ENCODE measurements around the gene APH1B.
"Not testable (repeated sequence)": the region's sequence is repeated elsewhere in the genome, so short reads cannot be mapped to it uniquely, and the experiment has no call there.

Gene APH1B

DNA sequence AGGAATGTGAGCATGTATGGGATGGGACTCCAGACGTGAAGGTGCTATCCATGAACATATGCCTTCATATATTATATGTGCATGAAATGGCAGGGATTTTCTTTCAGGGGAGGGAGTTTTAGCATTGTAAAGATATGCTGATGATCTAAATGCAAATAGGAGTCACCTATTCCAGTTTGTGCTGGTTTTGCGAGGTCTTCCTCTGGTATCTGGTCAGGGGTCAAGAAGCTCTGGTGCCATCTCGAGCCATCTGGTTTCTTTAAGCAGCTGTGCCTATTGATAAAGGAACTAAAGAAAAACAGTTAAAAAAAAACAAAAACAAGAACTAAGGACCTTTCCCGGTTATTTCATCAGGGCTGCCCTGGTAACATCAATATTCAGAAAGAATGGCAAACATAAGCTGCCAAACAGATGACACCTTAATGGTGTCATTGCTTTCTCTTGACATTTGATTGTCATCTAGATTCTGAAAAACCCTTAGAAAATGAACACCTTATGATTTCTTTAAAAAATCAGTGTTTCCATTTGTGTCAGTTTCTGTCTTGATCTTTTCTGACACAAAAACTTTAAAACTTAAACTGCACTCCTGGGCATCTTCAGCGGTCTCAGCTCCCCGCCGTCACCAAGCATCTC lies 22.7 kb downstream of the APH1B start:
- DNase-seq: no peak

DNA sequence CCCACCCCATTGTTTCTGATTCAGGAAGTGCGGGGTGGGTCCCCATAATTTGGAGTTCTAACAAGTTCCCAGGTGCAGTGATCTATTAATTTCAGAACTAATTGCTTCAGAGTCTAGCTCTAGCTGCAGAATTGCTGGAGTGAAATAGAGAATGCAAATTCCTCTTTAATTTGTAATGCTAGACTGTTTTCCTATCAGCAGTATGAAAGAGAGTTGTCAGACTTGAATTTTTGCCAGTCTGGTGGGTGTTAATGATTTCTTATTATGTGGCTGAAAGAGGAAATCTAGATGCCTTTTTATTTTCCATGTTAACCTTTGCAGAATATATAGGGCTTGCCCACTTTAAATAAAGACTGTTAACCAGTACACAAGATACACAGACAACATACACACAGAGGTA lies 23.7 kb downstream of the APH1B start:
- no peak for DNase-seq

DNA sequence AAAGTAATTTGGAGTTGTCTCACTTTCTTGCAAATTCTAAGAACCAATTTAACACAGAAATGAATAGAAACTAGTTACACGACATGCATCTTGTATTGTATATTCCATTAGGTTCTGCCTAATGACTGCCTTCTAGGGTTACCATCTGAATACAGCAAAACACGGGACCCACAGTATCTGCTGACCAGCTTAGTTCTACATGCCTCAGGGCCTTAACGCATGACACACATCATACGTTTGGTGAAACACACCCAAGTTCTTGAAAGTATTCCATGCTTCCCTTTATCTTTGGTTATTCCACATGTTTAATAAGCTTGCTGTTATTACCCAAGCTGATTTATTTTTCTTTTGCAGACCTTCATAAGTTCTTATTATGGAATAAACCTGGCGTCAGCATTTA lies 27.9 kb downstream of the APH1B start:
- no peak for DNase-seq

DNA sequence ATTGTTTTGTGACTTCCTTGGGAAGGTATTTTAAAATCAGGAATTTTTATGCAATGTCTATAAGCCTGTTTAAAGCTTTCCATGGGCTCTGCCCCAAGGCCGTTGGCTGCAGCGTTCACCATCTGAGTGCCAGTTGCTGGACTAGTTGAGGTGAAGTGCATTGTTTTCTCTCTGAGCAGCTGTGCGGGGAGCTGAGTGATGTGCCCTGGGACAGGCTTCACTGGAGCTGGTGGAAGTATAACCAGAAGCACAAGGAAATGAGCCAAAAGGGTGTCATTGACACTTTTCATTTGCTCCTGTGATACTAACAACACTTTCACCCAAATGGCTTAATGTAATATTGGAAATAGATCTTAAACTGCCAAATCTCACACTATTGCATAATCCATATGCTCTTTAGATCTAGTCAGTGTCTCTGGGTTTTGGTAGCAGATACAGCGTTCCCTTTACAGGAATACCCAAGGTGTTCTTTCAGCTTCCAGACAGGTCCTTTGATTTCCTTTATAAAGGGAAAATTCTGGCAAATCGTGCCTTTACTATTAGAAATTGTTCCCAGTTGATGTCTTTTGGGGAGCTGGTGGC lies 29.2 kb downstream of the APH1B start:
- DNase-seq: no peak

DNA sequence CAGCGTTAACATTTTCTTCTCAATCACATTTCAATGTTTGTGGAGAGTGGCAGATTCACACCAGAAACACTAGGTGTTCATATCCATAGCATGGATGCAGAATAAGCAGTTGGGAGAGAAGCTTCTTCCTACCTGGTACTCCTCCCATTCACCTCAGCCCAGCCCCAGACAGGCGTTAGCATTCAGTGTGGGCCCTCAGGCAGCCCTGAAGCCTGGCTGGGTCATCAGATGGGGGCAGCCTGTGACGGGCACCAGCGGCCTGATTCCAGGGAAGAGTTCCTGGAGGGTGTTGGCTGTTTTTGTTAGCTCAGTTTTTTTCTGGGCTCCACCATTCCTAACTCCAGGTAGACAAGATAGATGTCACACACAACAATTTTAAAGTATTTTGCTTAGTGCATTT lies 31.1 kb downstream of the APH1B start:
- no peak for DNase-seq

DNA sequence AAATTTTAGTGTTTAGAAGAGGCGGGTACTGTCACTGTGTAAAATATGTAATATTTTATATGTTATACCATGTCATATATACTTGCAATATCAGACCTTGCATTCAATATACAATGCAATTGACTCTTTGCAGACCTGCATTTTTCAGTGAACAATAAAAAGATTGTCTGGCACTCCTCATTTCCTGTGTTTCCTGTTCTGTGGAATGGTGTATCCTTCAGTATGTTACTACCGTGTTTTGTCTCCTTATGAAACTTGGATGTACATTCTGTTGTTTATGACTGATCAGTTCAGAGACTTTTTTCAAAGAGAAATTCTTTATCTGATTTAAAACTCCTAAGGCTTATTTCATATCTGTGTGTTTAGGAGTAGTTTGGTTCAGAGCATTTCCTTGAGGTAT lies 31.5 kb downstream of the APH1B start:
- no peak for DNase-seq

DNA sequence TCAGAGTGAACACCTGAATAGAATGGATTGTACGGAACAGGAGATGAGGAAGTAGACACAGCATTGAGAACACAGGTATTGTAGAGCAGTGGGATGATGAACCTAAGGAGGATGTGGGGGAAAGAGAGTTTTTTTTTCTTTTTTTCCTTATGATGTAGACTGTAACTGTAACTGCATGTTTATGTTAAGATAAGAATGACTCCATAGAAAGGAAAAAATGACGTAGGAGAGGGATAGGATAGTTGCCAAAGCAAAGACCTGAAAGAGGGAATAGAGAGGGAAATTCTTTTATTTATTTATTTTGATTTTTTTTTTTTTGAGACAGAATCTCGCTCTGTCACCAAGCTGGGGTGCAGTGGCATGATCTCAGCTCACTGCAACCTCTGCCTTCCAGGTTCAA lies 33.2 kb downstream of the APH1B start:
- DNase-seq: no peak

DNA sequence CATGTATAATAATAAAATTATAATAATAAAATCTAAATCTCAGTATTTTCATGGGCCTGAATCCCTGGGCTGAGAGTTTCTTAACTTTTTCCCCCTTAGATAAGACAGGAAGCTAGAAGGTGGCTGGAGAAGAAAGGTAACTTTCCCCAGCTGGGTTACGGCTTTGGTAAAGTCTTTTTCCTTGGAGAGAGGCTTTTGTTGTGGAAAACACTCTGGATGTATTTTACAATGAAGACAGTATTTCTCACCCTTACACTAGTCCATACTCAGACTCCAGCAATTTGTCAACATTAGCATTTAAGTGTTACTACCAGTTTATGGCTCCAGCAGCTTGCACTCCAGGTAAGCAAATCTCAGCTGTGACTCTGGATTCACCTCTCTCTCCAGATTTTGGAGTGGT lies 34.9 kb downstream of the APH1B start:
- no peak for DNase-seq

DNA sequence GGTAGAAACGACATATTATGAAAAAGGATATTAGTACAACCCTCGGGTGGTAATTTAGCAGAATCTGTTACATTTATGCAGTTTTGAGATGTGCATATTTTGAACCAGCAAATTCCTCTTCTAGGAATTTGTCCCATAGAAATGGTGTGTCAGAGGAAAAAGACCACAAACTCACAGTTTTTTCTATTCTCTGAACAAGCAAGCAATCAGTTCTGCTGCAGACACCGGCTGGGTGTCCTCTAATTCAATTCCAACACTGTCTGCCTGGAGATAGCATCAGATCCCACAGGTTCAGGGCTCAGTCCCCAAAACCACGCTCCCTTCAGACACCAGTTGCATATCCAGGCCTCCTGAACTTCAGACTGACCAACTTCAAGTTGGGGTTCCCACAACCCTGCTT lies 36.4 kb downstream of the APH1B start:
- no peak for DNase-seq

DNA sequence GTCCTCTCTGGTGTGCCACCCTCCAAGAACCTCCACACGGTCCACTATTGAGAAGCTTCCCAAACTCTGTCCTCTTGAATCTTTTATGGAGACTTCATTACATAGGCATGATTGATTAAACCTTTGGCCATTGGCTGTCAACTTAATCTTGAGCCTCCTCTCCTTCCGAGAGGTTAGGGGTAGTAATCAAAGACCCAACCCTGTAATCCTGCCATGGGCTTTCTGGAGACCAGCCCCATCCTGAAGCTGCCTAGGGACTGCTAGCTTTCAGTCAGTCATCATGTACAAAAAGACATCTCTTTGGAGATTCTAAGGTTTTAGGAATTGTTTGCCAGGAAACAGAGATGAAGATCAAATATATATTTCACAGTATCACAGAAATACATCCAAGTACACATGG lies 37.0 kb downstream of the APH1B start:
- no peak for DNase-seq

DNA sequence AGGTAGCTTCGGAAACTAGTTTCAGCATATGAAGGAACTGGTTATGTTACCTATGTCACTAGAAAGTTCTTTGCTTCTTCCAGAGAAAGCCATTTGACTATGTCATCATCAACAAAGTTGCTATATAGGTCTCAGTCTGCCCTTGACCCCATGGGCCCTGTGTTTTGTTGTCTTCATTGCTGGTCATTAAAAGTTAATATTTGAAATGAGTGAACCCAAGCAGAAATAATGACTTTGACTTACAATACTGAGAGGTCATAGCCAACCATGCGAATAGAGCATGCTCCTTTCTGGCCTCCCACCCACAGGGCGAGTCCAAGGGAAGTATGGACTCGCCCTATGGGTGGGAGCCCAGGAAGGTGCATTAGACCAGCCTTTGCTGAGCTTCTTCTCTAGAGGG lies 40.9 kb downstream of the APH1B start:
- no peak for DNase-seq

DNA sequence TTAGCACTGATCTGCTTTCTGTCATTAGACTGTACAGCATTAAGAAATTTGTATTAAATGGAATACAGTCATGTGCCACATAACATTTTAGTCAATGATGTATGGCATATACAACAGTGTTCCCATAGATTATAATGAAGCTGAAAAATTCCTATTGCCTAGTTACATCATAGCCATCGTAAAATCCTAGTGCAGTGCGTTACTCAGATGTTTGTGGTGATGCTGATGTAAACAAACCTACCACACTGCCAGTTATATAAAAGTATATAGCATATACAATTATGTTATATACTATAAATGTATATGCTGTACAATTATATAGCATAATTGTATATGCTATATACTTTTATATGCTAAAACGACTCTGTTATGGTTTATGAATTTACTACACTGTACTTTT lies 41.7 kb downstream of the APH1B start:
- DNase-seq: no peak

DNA sequence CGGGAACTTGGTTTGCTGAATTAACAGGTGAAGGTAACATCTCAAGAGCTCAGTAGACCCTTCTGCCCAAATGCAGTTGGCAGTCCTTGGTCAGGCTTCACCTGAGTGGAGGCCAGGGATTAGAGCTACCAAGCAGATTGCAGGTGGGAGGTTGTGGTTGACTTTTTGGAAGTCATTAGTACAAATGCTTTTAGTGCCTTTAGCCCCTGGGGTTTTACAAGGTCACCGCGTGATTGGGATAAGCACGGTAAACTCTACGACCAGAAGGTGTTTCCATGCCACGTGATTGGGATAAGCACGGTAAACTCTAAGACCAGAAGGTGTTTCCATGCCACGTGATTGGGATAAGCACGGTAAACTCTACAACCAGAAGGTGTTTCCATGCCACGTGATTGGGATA lies 43.0 kb downstream of the APH1B start:
- not testable (repeated sequence) for DNase-seq

DNA sequence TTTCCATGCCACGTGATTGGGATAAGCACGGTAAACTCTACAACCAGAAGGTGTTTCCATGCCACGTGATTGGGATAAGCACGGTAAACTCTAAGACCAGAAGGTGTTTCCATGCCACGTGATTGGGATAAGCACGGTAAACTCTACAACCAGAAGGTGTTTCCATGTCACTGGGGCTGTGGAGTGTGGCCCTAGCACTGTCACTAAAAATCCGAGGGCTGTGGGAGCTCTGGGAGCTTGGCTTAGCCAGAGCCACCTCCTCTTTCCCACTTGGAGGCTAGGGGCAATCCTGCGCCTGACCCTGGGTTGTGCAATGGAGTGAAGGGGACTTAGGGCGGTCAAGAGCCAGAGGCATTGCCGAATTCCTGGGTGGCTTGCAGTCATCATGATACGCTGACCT lies 43.6 kb downstream of the APH1B start:
- not testable (repeated sequence) for DNase-seq

DNA sequence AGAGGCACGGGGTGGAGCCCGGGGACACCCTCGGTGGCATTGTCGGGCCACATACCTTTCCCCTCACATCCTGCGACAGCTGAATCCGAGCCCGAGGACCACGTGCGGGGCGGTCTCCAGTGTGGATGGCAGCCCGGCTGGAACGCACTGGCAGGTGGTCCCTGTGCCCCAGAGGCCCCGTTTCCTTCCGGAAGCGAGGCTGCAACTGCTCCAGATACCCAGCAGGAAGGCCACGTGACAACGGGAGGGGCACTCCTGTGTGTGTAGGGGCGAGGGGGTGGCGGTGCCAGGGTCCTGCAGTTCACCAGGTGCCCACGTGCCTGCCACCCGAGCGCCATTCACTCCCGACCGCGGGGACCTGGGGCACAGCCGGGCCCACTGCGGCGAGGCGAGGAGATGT lies 44.1 kb downstream of the APH1B start:
- no peak for DNase-seq

DNA sequence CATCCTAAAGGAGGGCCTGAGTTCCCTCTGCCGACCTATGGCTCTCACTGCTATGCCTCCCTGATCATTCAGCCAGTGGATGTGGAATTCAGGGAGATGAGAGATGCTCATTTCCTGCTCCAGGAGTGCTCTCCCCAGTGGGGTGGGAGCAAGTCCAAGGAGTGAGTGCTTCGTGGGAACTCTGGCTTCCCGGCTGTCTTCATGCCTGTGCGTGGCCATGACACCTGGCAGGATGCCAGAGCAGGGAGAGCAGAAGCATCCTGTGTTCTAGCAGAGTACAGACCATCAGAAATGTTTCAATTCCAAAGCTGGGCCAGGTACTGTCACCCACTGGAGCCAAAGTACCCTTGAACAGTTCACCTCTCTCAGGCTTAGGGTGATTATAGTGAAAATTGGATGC lies 45.1 kb downstream of the APH1B start:
- DNase-seq: no peak

DNA sequence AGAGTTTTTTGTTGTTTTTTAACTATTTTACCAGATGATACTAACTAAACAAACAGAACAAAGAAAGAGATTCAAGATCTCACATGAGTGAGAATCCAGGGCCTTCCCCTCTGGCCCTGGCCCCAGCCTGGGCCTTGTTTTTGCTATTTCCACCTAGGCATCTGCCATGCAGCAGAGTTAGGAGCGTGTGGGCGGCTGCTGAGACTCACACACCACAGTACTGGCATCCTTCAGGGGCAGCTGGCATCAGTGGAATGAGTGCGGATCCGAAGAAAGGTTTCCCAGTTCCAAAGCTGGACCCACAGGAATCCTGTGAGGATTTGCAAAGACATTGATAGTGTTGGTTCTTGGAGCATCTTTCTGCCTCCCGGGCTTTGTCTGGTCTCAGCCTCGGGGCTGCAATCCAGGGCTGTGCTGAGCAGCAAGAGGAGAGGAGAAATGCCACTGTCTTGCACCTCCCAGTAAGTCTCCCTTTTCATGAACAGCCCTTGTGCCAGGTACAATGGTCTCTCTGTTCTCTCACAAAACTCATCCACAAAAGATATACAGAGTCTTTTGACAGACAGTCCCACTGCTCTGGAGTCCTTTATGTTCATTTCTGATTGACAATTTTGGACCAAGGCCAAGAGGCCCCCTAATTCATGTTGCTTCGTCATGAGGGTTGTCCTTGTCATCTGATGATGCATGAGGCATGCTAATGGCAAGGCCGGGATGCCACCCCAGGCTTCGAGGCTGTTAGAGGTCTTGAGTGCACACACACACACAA lies 46.6 kb downstream of the APH1B start:
- DNase-seq: peak; percentile 11

DNA sequence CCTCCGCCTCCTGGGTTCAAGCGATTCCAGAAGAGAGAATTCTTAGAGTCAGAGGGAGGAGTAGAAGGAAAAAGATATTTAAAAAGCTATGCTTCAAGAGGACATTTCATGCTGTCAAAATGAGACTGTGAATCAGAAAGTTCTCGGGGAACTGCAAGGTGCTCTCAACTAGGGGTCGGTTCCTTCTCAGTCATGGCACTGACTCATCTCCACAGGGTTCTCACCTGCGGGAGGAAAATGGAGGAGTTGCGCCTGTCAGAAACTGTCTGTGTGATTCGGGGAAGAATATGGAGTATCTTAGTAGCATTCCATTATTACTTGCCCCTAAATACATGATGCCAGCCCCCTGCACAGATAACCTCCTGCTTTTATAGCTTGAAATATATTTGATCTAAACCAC lies 47.4 kb downstream of the APH1B start:
- DNase-seq: peak; percentile 26

DNA sequence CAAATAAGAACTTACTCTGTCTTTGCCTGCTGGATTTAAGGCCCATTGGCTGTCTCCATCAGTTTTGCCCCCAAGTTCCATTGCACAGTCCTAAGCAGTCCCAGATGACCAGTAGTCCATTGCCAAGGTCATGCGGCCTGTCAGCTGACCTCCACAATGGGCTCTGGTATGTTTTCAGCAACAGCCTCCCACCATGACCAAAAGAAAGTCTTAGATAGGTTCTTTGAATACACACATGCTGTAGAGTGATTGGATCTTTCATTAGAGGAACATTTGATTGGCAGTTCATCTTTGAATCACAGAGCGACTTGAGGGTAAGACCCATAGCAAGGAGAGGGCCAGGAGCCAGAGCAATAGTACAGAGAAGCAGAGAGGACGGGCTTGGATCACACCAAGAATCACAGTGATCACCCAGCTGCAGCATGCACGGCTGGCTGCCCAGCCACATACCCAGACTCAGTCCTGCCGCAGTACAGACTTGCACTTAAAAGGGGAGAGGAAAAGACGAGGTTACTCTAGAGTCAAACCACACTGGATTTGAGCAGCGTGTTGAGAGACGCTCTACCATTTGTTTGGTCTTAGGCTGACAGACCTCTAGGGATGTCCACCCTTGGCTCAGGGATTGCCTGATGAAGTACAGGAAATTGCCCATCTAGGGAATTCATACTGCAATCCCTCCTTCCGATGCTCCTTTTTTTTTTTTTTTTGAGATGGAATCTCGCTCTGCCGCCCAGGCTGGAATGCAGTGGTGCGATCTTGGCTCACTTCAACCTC lies 50.4 kb downstream of the APH1B start:
- DNase-seq: no peak

DNA sequence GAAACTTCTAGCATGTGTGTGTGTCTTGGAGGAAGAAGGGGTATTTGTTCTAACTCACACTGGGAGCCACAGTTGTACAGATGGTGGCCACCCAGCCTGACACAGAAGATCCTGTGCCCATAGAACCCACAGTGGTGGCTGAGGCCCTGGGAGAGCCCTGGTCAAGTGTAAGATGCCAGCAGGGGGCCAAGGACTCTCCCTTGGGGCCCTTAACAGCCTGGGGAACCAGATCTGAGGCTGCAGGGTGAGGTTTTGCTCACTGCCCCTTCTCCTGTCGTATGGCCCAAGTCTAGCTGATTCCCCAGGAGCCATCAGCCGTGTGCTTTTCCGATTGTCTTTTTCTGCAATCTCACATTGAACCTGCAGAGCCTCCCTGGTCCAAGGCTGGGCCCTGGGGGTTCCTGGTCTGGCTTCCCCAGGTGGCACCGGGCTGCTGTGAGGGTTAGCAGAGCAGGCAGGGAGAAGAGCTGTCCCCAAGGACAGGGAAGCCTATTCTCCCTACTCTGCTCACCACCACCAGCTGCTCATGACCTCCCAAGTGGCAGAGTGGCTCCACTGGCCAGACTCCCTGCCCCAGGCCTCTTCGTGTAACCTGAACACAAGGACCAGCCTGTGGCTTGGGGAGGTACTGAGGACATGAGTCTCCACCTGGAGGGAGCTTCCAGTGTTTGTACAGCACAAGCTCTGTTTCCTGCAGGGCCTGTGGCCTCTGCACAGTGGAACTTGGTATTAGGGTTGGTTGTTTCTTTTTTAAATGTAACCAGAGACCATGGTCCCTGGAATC lies 52.4 kb downstream of the APH1B start:
- no peak for DNase-seq

DNA sequence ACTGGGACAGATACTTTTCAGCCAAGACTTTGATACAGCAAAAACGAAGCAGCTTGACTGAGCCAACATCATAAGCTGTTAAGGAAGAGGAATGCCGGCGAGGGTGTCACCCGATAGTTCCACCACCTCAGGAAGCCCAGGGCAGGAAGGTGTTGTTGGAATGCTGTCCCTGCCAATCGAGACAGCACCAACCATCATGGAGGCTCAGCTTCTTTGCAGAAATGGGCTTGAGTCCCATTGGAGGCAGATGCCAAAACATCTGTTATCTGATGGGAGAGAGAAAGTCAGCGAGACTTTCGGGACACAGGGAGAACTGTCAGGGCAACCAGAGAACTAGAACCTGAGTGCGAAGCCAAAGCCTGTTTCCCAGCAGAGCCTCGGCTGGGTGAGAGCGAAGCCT lies 53.5 kb downstream of the APH1B start:
- DNase-seq: no peak

DNA sequence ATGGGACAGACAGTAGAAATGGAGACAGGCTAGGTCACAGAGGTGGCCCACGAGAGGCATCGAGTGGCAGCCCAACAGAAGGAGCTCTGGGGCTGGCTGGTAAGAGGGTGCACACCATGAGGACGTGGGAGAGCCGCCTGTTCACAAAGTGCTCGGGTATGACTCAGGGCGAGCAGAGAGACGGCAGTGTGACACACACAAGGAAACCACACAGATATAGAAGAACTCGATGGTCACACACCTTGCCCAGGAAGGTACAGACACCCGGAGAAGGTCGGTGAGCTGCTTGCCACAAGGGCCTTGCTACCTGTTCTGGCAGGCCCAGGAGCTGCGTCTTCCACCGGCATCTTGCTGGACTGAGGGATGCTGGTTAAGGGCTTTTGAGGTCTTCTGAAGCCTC lies 54.1 kb downstream of the APH1B start:
- no peak for DNase-seq
